Stimulated activated CD4-positive, alpha-beta T cell treated with anti-CD3 and anti-CD28 coated beads, TNF-alpha, amount 100 ng/mL, for 48 hours (primary cell): ENCODE measurements around the gene LAMA2.

Source experiments
- DNase-seq, 3 donors: peaks; one replicate each; pipeline ENCODE4 v3.0.0-alpha.2; 2020; ENCODE audit warnings: low read depth in 3 of 3

LAMA2 gene, protein sequence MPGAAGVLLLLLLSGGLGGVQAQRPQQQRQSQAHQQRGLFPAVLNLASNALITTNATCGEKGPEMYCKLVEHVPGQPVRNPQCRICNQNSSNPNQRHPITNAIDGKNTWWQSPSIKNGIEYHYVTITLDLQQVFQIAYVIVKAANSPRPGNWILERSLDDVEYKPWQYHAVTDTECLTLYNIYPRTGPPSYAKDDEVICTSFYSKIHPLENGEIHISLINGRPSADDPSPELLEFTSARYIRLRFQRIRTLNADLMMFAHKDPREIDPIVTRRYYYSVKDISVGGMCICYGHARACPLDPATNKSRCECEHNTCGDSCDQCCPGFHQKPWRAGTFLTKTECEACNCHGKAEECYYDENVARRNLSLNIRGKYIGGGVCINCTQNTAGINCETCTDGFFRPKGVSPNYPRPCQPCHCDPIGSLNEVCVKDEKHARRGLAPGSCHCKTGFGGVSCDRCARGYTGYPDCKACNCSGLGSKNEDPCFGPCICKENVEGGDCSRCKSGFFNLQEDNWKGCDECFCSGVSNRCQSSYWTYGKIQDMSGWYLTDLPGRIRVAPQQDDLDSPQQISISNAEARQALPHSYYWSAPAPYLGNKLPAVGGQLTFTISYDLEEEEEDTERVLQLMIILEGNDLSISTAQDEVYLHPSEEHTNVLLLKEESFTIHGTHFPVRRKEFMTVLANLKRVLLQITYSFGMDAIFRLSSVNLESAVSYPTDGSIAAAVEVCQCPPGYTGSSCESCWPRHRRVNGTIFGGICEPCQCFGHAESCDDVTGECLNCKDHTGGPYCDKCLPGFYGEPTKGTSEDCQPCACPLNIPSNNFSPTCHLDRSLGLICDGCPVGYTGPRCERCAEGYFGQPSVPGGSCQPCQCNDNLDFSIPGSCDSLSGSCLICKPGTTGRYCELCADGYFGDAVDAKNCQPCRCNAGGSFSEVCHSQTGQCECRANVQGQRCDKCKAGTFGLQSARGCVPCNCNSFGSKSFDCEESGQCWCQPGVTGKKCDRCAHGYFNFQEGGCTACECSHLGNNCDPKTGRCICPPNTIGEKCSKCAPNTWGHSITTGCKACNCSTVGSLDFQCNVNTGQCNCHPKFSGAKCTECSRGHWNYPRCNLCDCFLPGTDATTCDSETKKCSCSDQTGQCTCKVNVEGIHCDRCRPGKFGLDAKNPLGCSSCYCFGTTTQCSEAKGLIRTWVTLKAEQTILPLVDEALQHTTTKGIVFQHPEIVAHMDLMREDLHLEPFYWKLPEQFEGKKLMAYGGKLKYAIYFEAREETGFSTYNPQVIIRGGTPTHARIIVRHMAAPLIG (N-terminal part only)

DNA sequence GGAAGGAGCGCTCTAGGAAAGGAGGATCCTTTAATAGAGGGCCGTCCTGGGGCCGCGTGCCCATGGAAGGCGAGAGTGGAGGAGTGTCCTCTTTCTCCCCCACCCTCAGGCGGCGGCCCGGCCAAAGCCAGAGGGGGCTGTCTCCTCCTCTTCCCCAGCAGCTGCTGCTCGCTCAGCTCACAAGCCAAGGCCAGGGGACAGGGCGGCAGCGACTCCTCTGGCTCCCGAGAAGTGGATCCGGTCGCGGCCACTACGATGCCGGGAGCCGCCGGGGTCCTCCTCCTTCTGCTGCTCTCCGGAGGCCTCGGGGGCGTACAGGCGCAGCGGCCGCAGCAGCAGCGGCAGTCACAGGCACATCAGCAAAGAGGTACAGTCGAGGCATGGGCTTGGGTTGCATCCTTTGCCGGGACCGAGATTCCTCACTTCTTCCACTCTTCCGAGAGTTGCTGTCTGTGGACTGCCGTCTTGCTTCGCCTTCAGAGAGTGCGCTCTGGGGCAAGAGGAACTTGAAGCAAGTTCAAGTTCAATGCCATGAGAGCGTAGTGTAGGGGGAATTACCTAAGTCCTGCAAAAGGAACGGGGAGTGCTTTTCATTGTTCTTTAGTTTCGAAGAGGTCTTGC is at the start of gene LAMA2:
Gene LAMA2 (plus strand): TSS at position 148 of the 621 bp plus-strand sequence. CDS start 108 bp downstream, at position 256.
- DNase-seq = no peak

DNA sequence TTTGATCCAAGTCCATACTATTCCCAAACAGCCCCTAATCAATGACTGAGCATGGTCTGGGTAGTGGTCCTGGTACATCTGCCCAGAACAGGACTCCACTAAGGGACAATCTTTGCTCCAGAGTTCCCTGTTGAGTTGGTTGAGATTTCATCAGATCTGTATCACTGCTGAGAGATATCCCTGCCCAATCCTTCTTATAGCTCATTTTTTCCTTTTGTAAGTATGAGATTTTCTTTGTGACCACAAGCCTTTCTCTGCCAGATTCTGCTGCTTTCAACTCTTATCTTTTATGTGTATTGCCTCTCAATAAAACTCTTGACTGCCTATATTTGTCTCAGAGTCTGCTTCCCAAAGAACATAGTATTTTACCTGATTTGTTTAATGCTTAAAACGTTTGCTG is 46.2 kb upstream of the LAMA2 start:
- no peak for DNase-seq

DNA sequence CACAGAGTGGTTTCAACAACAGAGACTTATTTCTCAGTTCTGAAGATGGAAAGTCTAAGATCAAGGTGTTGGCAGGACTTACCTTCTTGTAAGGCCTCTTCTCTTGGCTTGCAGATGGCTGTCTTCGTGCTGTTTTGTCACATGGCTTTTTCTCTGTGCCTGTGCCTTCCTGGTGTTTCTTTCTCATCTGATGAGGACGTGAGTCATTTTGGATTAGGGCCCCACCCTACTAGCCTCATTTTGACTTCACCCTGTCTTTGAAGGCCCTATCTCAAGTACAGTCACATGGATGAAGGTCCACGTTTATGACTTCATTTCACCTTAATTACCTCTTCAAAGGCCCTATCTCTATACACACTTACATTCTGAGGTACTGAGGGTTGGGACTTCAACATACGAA is 41.4 kb upstream of the LAMA2 start:
- no peak for DNase-seq

DNA sequence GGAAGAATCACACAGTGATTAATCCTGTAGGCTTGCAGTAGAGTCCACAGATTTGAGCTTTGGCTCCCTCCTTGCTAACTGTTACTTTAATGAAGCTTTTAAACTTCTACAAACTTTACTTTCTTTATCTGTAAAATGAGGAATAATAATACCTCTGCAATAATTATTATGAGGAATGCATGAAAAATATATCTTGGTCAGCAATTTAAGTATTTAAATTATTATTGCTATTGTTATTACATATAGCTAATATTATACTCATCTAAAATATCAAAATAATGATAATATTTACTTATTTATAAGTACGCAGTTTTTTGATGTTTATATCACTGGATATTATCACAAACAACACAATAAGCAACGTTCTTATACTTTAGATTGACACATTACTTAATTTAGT is 38.3 kb upstream of the LAMA2 start:
- DNase-seq = no peak

DNA sequence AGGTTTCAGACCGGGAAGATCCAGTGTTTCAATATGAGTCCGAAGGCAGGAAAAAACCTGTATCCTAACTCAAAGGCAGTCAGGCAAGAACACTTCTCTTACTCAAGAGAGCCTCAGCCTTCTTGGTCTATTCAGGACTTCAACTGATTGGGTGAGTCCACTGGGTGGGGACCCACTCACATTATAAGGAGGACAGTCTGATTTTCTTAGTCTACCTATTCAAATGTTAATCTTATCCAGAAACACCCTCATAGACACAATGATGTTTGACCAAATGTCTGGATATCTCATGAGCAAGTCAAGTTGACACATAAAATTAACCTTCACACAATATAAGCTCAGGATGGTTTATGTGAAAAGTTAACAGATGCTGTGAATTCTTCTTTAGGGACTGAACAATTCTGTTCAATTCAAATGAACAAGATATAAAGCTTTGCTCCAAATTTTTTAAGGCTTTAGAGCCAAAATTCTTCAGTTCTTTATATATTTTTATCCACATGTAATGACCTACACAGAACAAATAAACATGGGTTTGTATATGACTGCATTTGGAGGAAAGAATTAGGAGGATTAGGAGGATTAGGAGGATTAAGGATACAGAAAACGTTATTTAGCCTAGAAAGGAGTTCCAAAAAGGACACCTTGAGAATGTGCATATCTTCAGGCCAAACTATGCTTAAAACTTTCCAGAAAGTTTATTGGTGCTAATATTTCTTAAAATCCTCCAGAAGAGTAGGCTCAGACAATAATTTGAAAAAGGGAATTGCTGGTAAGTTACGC is 35.3 kb upstream of the LAMA2 start:
- DNase-seq = no peak

DNA sequence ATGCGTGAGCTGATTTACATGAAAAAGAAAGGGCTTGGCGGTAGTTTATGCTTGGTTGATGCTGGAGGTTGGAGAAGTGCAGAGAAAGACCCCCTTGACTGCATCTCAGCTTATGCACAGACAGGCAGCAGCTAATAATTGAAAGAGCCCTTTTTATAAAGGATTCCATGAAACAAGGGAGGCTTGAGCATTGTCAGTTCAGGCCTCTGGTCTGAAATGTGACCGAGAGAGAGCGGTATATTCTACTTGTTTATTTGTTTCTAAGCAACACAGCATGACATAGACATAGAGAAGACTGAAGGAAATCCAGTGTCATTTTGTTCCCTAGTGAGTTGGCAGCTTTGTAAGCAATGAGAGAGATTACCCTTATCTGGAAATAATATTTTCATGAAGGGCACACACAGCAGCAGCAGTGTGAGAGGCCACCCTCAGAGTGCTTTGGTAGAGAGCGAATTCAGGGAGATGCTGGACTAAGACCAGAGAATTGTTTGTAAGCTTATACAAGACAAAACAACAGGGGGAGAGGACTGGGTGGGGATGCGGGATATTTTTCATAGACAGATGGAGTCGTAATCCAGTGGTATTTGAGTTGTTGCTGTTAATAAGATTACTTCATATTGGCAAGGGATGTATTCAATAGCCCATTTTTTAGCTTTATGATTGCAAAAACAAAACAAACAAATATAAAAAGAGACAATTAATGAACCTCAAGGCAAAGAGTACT is 34.6 kb upstream of the LAMA2 start:
- DNase-seq = no peak

DNA sequence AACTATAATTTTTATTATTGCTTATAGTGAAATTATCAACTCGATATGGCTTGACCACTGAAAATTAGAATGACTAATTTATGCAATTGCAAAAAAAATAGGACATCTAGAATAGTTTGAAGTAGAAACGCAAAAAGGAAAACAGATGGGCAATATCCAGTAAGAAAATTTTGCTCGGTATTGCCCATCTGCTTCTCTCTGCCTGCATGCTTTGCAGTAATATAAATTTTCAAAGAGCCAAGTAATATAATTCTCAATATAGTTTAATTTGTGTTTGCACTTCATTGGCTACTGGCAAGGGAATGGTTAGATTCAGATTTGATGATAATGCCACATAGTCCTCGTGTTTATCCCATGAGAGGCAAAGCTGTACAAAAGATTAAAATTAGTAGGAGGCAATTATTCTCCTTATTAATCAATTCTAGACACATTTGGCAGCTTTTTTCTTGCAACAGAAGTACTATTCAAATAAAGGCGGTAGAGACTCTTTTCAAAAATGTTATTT is 27.3 kb upstream of the LAMA2 start:
- DNase-seq = no peak

DNA sequence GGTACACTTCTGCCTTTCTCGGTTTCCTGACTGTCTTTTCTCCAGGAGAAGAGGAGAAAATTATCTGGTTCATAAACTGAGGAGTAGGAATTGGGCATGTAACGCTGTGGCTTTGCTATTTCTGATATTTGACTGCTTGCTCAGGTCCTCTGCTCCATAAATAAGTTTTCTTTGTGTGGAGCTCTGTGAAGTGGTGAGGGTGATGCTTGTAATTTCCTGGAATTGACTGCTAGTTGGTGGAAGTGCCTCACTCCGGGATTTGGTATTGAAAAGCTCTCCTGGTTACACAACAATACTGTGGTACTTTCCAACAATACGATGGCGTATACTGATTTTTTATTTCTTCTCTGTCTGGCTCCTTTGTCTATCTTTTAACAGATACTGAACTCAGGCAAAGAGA is 25.1 kb upstream of the LAMA2 start:
- DNase-seq = no peak

- no peak for DNase-seq
Observed at GRCh38 chr6:128860782-128861181, 22.2 kb upstream of the LAMA2 start.

GRCh38 chr6:128863983-128864382 is 19.0 kb upstream of the LAMA2 start:
- DNase-seq = no peak

GRCh38 chr6:128870746-128871145 is 12.2 kb upstream of the LAMA2 start:
- DNase-seq = no peak

DNA sequence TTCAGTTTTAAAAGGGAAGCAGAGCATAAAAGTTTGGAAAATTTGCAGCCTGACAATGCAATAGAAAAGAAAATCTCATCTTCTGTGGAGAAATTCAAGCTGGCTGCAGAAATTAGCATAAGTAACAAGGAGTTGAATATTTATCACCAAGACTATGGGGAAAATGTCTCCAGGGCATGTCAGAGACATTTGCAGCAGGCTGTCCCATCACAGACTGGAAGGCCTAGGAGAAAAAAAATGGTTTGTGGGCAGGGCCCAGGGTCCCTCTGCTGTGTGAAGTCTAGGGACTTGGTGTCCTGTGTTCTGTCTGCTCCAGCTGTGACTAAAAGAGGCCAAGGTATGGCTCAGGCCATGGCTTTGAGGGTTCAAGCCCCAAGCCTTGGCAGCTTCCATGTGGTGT is 8.1 kb upstream of the LAMA2 start:
- no peak for DNase-seq

GRCh38 chr6:128882560-128882959 is 378 bp upstream of the LAMA2 start:
- DNase-seq = no peak

- no peak for DNase-seq
Observed at GRCh38 chr6:128883906-128884305, 968 bp downstream of the LAMA2 start.

DNA sequence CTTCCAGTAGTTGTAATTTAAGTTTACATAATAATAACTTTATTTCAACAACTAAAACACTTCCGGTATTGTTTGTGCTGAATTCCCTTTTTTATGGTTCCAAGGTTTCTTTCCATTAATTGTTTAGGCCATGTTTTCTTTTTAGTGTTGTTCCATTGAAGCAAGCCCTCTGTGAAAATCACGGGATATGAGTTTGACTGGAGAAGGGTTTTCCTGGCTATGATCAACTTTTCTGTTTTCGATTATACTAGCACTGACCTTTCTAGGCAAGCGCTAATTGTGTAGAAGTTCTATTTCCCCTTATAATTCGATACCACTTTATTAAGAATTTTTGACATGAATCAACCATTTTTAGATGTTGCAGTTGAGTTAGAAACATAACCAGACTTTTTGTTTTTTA is 2.4 kb downstream of the LAMA2 start:
- no peak for DNase-seq

DNA sequence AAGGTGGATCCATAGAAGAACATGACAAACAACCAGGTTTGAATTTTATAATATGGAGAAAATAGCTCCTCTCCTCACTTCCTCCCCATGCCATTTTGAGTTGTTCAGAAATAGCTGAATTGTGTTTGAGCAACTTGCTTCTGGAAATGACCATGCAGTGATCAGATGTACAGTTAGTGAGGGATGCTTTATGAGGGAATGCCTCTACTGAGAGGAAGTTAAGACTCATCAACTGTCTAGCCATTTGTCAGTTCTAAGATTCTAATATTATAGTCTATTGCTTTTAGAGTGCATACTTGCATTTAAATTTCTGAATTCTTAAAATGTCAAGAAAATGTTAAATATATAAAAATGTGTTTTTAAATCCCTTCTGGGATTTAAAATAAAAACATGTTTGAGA is 3.8 kb downstream of the LAMA2 start:
- no peak for DNase-seq

GRCh38 chr6:128888444-128889175 is 5.7 kb downstream of the LAMA2 start:
- DNase-seq = no peak

- DNase-seq = no peak
Observed at GRCh38 chr6:128889870-128890269, 6.9 kb downstream of the LAMA2 start.

DNA sequence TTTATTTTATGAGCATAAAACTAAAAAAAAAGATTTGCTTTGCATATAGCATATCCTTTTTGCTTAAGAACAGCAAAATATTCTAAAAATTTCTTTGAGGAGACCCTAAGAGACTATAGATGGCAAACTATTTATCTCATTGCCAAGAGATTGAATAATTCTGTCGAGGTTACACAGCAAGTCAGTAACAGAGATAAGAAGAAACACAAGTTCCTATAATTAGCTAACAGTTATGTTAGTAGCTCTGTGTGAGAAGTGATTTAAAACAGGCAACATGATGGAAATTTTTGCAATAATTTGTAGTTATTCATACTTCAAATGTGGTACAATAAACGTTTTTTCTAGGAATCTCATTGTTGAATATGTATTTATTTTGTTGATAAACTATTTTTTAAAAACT is 9.1 kb downstream of the LAMA2 start:
- DNase-seq = no peak
